GM12864 (cell line): ENCODE measurements around the gene CXCL8.

ENCODE experiments used
- DNase-seq: peaks from one replicate; pipeline ENCODE4 v3.0.0-alpha.2; 2011; ENCODE audit warnings: low read depth
- H3K4me3 ChIP-seq: 2 replicates; pipeline ENCODE4 v1.5.1; 2011; ENCODE audit warnings: mild to moderate bottlenecking, low read depth, low read length, control low read depth
- CTCF ChIP-seq: IDR thresholded peaks from 2 replicates; pipeline ENCODE4 v1.5.1; 2011; ENCODE audit warnings: low read depth, mild to moderate bottlenecking, moderate library complexity, low read length, control low read depth, inconsistent platforms; ENCODE audit errors: missing control alignments

The CXCL8 gene

GRCh38 chr4:73707918-73708577, 32.3 kb upstream of the CXCL8 start:
- TF ChIP-seq CTCF: no peak
- no peak for DNase-seq
- H3K4me3 ChIP-seq: no peak overlapping the region

- DNase-seq: no peak
- no peak for TF ChIP-seq CTCF
- H3K4me3 ChIP-seq: no peak overlapping the region
These were observed 30.8 kb upstream of the CXCL8 start for GRCh38 chr4:73709451-73710033.

GRCh38 chr4:73710094-73710493, 30.3 kb upstream of the CXCL8 start:
- no peak overlapping the region for H3K4me3 ChIP-seq
- TF ChIP-seq CTCF: no peak
- DNase-seq: no peak

- no peak for DNase-seq
- no peak overlapping the region for H3K4me3 ChIP-seq
- TF ChIP-seq CTCF: no peak
These were observed 28.4 kb upstream of the CXCL8 start for GRCh38 chr4:73711989-73712388.

- no peak for TF ChIP-seq CTCF
- no peak for DNase-seq
- H3K4me3 ChIP-seq: no peak overlapping the region
These were observed 26.7 kb upstream of the CXCL8 start for GRCh38 chr4:73713650-73714049.

GRCh38 chr4:73714647-73715046, 25.7 kb upstream of the CXCL8 start:
- no peak overlapping the region for H3K4me3 ChIP-seq
- no peak for DNase-seq
- no peak for TF ChIP-seq CTCF

GRCh38 chr4:73715659-73716058, 24.7 kb upstream of the CXCL8 start:
- DNase-seq: no peak
- H3K4me3 ChIP-seq: no peak overlapping the region
- no peak for TF ChIP-seq CTCF
